PC-9 (cell line): Measurements from ENCODE around the gene SPSB3.

ENCODE experiments used
- EZH2 ChIP-seq: fragments of 200-600 bp; sonication (generic); IDR thresholded peaks from 2 replicates; pipeline ENCODE4 v1.8.0; 2017; ENCODE audit warnings: antibody characterized with exemption, low read depth
- TF ChIP-seq, protein P1 (sequence below): fragments of 200-600 bp; sonication (generic); conservative IDR thresholded peaks from 2 replicates; pipeline ENCODE4 v1.6.1; 2017; ENCODE audit warnings: mixed run types, antibody characterized with exemption, mild to moderate bottlenecking, moderate library complexity

DNA sequence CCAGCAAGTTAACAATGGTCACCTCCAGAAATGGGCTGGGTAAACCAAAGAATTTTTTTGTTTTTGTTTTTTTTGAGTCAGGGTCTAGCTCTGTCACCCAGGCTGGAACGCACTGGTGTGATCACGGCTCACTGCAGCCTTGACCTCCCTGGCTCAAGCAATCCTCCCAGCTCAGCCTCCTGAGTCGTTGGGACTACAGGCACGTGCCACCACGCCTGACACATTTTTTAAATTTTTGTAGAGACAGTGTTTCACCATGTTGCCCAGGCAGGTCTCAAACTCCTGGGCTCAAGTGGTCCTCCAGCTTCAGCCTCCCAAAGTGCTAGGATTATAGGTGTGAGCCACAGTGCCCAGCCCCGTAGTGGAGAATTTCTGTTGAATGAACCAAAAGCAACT is 1.7 kb downstream of the SPSB3 start:
- TF ChIP-seq, protein P1, sequence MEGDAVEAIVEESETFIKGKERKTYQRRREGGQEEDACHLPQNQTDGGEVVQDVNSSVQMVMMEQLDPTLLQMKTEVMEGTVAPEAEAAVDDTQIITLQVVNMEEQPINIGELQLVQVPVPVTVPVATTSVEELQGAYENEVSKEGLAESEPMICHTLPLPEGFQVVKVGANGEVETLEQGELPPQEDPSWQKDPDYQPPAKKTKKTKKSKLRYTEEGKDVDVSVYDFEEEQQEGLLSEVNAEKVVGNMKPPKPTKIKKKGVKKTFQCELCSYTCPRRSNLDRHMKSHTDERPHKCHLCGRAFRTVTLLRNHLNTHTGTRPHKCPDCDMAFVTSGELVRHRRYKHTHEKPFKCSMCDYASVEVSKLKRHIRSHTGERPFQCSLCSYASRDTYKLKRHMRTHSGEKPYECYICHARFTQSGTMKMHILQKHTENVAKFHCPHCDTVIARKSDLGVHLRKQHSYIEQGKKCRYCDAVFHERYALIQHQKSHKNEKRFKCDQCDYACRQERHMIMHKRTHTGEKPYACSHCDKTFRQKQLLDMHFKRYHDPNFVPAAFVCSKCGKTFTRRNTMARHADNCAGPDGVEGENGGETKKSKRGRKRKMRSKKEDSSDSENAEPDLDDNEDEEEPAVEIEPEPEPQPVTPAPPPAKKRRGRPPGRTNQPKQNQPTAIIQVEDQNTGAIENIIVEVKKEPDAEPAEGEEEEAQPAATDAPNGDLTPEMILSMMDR, result no peak
- no peak for TF ChIP-seq EZH2
